ENCODE results near the gene ABTB1. TPM values are rescaled to one million over a fixed set of nuclear protein-coding genes. Genes with fewer than 3 reads are reported as not detected.

Gene ABTB1
- total RNA-seq, 6 experiments from 2014 or later, result 9.4 to 20.3 (median 12.2) TPM

- no peaks in the 10 kb centered on the region for H3K4me1 ChIP-seq
- ATAC-seq (no peak), DNase-seq (no peak)
- no peak overlapping the region for H3K27ac ChIP-seq
- H3K27me3 ChIP-seq, result no peaks in the 10 kb centered on the region
- H3K36me3 ChIP-seq, result peaks cover 0 to 8% (median 3%) of the 10 kb centered on the region in 4 donors
- WGBS (ENCODE audit: insufficient coverage, low coverage, low lambda C conversion rate, missing lambda C conversion rate), result 93% methylated on average over 2 of the region's 2 CpGs
- no peak for TF ChIP-seq POLR2A (IDR thresholded peaks at IDR 0.05)
- TF ChIP-seq CTCF (IDR thresholded peaks at IDR 0.05), result no peak
- H3K4me3 ChIP-seq, result no peak overlapping the region
- H3K9me3 ChIP-seq, result no peaks in the 10 kb centered on the region
- intact Hi-C loops (cut with DNase I), result no loop called here
These were observed 14.5 kb downstream of the ABTB1 start for GRCh38 chr3:127687228-127687737.

- Histone ChIP-seq H3K9me3 (no peaks in the 10 kb centered on the region), H3K27ac (no peak overlapping the region), H3K27me3 (no peaks in the 10 kb centered on the region), H3K4me3 (no peak overlapping the region), H3K4me1 (no peaks in the 10 kb centered on the region), H3K36me3 (peaks cover 0 to 15% (median 6%) of the 10 kb centered on the region in 4 donors)
- TF ChIP-seq CTCF (IDR thresholded peaks at IDR 0.05) (no peak), POLR2A (IDR thresholded peaks at IDR 0.05) (no peak)
- WGBS (ENCODE audit: insufficient coverage, low coverage, low lambda C conversion rate, missing lambda C conversion rate), result 67% methylated on average over 1 of the region's 2 CpGs
- intact Hi-C loops (cut with DNase I), result no loop called here
- peak; percentile 4 to 38 (median 21) for DNase-seq
- no peak for ATAC-seq
These were observed 15.3 kb downstream of the ABTB1 start for GRCh38 chr3:127688022-127688415.

- Histone ChIP-seq H3K27ac (no peak overlapping the region), H3K27me3 (no peaks in the 10 kb centered on the region), H3K4me1 (no peaks in the 10 kb centered on the region), H3K36me3 (peaks cover 0 to 17% (median 8%) of the 10 kb centered on the region in 4 donors), H3K4me3 (no peak overlapping the region), H3K9me3 (no peaks in the 10 kb centered on the region)
- DNase-seq (peak; percentile 20 to 46 (median 38)), ATAC-seq (no peak)
- TF ChIP-seq CTCF (IDR thresholded peaks at IDR 0.05) (no peak), POLR2A (IDR thresholded peaks at IDR 0.05) (no peak)
- WGBS (ENCODE audit: insufficient coverage, low coverage, low lambda C conversion rate, missing lambda C conversion rate), result 79% methylated on average over 13 of the region's 20 CpGs
- intact Hi-C loops (cut with DNase I), result no loop called here
These were observed 15.9 kb downstream of the ABTB1 start for GRCh38 chr3:127688416-127689265.

- 86% methylated on average over 6 of the region's 19 CpGs for WGBS (ENCODE audit: insufficient coverage, low coverage, low lambda C conversion rate, missing lambda C conversion rate)
- peaks cover 0 to 17% (median 8%) of the 10 kb centered on the region in 4 donors for H3K36me3 ChIP-seq
- DNase-seq (peak; percentile 8 to 27 (median 27)), ATAC-seq (no peak)
- no peaks in the 10 kb centered on the region for H3K9me3 ChIP-seq
- no peak overlapping the region for H3K4me3 ChIP-seq
- intact Hi-C loops (cut with DNase I), result no loop called here
- no peak overlapping the region for H3K27ac ChIP-seq
- H3K4me1 ChIP-seq, result no peaks in the 10 kb centered on the region
- no peaks in the 10 kb centered on the region for H3K27me3 ChIP-seq
- TF ChIP-seq CTCF (IDR thresholded peaks at IDR 0.05) (no peak), POLR2A (IDR thresholded peaks at IDR 0.05) (no peak)
These were observed 16.6 kb downstream of the ABTB1 start for GRCh38 chr3:127689266-127689860.

Data from right lobe of liver (tissue), 6 donors.